EH (cell line): ENCODE results near the gene MTHFSD.
A peak's percentile ranks its signal among the peaks of the same experiment; 100 is the strongest.
"Not testable (repeated sequence)": the region's sequence is repeated elsewhere in the genome, so short reads cannot be mapped to it uniquely, and the experiment has no call there.

ENCODE experiments used
- DNase-seq: peaks from one replicate; pipeline ENCODE4 v3.0.0-alpha.2; 2015; ENCODE audit warnings: low read depth

Gene MTHFSD

GRCh38 chr16:86554917-86555703 is at the start of gene MTHFSD:
Gene MTHFSD, minus strand, starts transcription at chr16:86555235. Its CDS starts 51 bp downstream, at chr16:86555184.
- peak; percentile 89 for DNase-seq

GRCh38 chr16:86604436-86605193 is 49.6 kb upstream of the MTHFSD start:
- DNase-seq, result no peak

GRCh38 chr16:86602521-86602920 is 47.5 kb upstream of the MTHFSD start:
- no peak for DNase-seq

GRCh38 chr16:86601356-86601755 is 46.3 kb upstream of the MTHFSD start:
- no peak for DNase-seq

GRCh38 chr16:86598607-86599565 is 43.9 kb upstream of the MTHFSD start:
- DNase-seq, result peak; percentile 80

GRCh38 chr16:86597880-86598606 is 43.0 kb upstream of the MTHFSD start:
- DNase-seq, result peak; percentile 68

- DNase-seq, result no peak
Measured at GRCh38 chr16:86597126-86597879, 42.3 kb upstream of the MTHFSD start.

GRCh38 chr16:86595983-86596605 is 41.1 kb upstream of the MTHFSD start:
- DNase-seq, result peak; percentile 69

GRCh38 chr16:86594721-86595120 is 39.7 kb upstream of the MTHFSD start:
- DNase-seq, result peak; percentile 88

- no peak for DNase-seq
Measured at GRCh38 chr16:86593913-86594620, 39.0 kb upstream of the MTHFSD start.

GRCh38 chr16:86591270-86591669 is 36.2 kb upstream of the MTHFSD start:
- DNase-seq, result no peak

GRCh38 chr16:86590501-86591144 is 35.6 kb upstream of the MTHFSD start:
- DNase-seq, result peak; percentile 92

- DNase-seq, result not testable (repeated sequence)
Measured at GRCh38 chr16:86587955-86588354, 32.9 kb upstream of the MTHFSD start.

- no peak for DNase-seq
Measured at GRCh38 chr16:86587487-86587886, 32.5 kb upstream of the MTHFSD start.

- DNase-seq, result peak; percentile 97
Measured at GRCh38 chr16:86585821-86586611, 31.0 kb upstream of the MTHFSD start.

GRCh38 chr16:86584726-86585721 is 30.0 kb upstream of the MTHFSD start:
- peak; percentile 86 for DNase-seq
